Measurements from ENCODE around the gene ZNF701. TPM values are rescaled to one million over a fixed set of nuclear protein-coding genes. Genes with fewer than 3 reads are reported as not detected.
"Not testable (repeated sequence)": the region's sequence is repeated elsewhere in the genome, so short reads cannot be mapped to it uniquely, and the experiment has no call there.

The ZNF701 gene
- total RNA-seq, 3 donors from 2014 or later = 14.6 to 27.5 (median 21.0) TPM

DNA sequence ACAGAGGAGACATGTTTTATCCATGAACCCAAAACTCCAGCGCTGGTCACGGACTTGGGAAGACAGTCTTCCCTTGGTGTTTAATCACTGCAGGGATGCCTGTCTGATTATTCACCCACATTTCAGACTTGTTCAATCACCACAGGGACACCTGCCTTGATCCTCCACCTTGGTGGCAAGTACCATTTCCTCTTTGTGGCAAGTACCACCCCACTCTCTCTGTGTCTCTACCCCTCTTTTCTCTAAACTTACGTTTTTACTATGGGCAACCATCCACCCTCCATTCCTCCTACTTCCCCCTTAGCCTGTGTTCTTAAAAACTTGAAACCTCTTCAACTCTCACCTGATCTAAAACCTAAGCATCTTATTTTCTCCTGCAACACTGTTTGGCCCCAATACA, 51.3 kb downstream of the ZNF701 start:
- H3K27me3 ChIP-seq = no peaks in the 10 kb centered on the region
- no peak for TF ChIP-seq POLR2AphosphoS5 (IDR thresholded peaks at IDR 0.05)
- TF ChIP-seq, protein P1, sequence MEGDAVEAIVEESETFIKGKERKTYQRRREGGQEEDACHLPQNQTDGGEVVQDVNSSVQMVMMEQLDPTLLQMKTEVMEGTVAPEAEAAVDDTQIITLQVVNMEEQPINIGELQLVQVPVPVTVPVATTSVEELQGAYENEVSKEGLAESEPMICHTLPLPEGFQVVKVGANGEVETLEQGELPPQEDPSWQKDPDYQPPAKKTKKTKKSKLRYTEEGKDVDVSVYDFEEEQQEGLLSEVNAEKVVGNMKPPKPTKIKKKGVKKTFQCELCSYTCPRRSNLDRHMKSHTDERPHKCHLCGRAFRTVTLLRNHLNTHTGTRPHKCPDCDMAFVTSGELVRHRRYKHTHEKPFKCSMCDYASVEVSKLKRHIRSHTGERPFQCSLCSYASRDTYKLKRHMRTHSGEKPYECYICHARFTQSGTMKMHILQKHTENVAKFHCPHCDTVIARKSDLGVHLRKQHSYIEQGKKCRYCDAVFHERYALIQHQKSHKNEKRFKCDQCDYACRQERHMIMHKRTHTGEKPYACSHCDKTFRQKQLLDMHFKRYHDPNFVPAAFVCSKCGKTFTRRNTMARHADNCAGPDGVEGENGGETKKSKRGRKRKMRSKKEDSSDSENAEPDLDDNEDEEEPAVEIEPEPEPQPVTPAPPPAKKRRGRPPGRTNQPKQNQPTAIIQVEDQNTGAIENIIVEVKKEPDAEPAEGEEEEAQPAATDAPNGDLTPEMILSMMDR (IDR thresholded peaks at IDR 0.05) = no peak
- no peak for TF ChIP-seq POLR2A (IDR thresholded peaks at IDR 0.05)
- no peaks in the 10 kb centered on the region for H3K36me3 ChIP-seq
- H3K4me3 ChIP-seq = no peak overlapping the region
- intact Hi-C loops (cut with DNase I; ENCODE audit: low total_unique reads) = no loop called here
- DNase-seq (ENCODE audit: low spot score in 2 of 2) = no peak
- no peaks in the 10 kb centered on the region for H3K4me1 ChIP-seq
- H3K9me3 ChIP-seq = peaks cover 0 to 9% of the 10 kb centered on the region in 2 donors
- no peak overlapping the region for H3K27ac ChIP-seq

DNA sequence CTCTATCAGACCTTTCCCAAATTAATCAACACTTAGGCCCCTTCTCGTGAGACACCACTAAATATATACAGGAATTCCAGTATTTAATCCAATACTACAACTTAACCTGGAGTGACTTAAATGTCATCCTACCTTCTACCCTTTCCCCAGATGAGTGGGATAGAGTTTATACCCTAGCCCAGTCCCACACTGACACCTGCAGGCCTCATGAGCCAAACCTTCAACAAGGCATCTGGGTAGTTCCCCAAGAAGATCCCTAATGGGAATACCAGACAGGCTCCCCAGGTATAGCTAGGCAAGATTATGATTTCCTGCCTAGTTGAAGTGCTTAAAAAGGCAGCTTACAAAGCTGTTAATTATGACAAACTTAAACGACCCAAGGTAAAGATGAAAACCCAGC, 52.2 kb downstream of the ZNF701 start:
- Histone ChIP-seq H3K36me3 (no peaks in the 10 kb centered on the region), H3K4me1 (no peaks in the 10 kb centered on the region), H3K4me3 (no peak overlapping the region), H3K9me3 (peaks cover 0 to under 1% of the 10 kb centered on the region in 2 donors), H3K27me3 (no peaks in the 10 kb centered on the region), H3K27ac (no peak overlapping the region)
- no peak for TF ChIP-seq POLR2A (IDR thresholded peaks at IDR 0.05)
- no peak for DNase-seq (ENCODE audit: low spot score in 2 of 2)
- intact Hi-C loops (cut with DNase I; ENCODE audit: low total_unique reads) = no loop called here

DNA sequence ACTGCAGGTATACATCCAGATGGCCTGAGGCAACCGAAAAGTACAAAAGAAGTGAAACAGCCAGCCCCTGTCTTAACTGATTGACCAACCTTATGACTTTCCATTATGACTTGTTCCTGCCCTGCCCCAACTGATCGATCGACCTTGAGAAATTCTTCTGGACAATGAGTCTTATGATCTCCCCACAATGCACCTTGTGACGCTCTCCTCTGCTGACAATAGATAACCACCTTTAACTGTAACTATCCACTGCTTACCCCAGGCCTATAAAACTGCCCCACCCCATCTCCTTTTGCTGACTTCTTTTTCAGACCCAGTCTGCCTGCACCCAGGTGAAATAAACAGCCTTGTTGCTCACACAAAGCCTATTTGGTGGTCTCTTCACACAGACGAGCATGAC, 56.8 kb downstream of the ZNF701 start:
- Histone ChIP-seq H3K27ac (no peak overlapping the region), H3K36me3 (no peaks in the 10 kb centered on the region), H3K9me3 (no peaks in the 10 kb centered on the region), H3K4me1 (no peaks in the 10 kb centered on the region), H3K27me3 (no peaks in the 10 kb centered on the region), H3K4me3 (no peak overlapping the region)
- DNase-seq (ENCODE audit: low spot score in 2 of 2) = no peak
- TF ChIP-seq POLR2AphosphoS5 (IDR thresholded peaks at IDR 0.05) = no peak
- intact Hi-C loops (cut with DNase I; ENCODE audit: low total_unique reads) = no loop called here

DNA sequence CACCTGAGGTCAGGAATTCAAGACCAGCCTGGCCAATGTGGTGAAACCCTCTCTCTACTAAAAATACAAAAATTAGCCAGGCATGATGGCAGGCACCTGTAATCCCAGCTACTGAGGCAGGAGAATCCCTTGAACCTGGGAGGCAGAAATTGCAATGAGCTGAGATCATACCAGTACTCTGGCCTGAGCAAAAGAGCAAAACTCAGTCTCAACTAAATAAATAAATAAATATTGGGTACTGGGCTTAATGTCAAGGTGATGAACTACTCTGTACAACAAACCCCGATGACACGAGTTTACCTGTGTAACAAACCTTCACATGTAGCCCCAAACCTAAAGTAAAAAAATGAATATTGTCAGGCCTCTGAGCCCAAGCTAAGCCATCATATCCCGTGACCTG, 57.4 kb downstream of the ZNF701 start:
- H3K27ac ChIP-seq; H3K4me3 ChIP-seq; H3K4me1 ChIP-seq; intact Hi-C loops (cut with DNase I; ENCODE audit: low total_unique reads); H3K9me3 ChIP-seq; H3K36me3 ChIP-seq; H3K27me3 ChIP-seq; DNase-seq (ENCODE audit: low spot score in 2 of 2): not testable (repeated sequence)

DNA sequence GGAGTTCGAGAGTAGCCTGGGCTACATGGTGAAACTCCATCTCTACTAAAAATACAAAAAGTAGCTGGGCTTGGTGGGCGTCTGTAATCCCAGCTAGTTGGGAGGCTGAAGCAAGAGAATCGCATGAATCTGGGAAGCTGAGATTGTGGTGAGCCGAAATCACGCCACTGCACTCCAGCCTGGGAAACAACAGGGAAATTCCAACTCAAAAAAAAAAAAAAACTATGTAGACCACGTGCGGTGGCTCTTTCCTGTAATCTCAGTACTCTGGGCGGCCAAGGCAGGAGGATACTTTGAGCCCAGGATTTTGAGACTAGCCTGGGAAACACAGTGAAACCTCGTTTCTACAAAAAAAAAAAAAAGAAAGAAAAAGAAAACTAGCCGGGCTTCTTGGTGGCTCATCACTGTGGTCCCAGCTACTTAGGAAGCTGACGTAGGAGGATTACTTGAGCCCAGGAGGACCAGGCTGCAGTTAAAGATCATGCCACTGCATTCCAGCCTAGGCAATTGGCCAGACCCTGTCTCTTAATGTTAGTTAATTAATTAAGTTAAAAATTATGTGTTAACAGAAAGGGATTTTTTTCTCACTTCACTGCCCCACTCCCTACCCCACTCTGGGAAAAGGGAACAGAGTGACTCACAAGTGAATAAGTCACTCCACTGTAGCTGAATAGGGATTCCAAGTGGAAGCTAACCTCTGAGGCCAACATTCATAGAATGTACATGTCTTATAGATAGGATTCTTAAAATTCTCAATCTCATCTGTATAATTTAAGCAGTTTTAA, 65.9 kb downstream of the ZNF701 start:
- no peak for DNase-seq (ENCODE audit: low spot score in 2 of 2)
- TF ChIP-seq, protein P1 (IDR thresholded peaks at IDR 0.05) = no peak
- TF ChIP-seq POLR2A (IDR thresholded peaks at IDR 0.05) (no peak), POLR2AphosphoS5 (IDR thresholded peaks at IDR 0.05) (no peak)
- Histone ChIP-seq H3K27ac (no peak overlapping the region), H3K36me3 (no peaks in the 10 kb centered on the region), H3K4me3 (no peak overlapping the region), H3K27me3 (no peaks in the 10 kb centered on the region), H3K9me3 (no peaks in the 10 kb centered on the region), H3K4me1 (peaks cover 0 to 3% of the 10 kb centered on the region in 2 donors)
- intact Hi-C loops (cut with DNase I; ENCODE audit: low total_unique reads) = no loop called here

Other genes with a start within 250 kb of the ZNF701 start
- gene ZNF610, start 234.0 kb upstream of the ZNF701 start, total RNA-seq = 1 to 10 TPM; 1.1 to 7.0 (median 2.6) TPM
- 10 to 100 TPM; 18.6 to 32.9 (median 22.0) TPM for gene ZNF880, start 200.4 kb upstream of the ZNF701 start, total RNA-seq
- gene ZNF528, start 172.4 kb upstream of the ZNF701 start, total RNA-seq = 10 to 100 TPM; 20.5 to 29.0 (median 28.2) TPM
- 1 to 10 TPM in 1 of 3 donors, under 1 TPM in 1, not detected in 1; 0.33 to 1.2 TPM for gene ZNF534, start 141.1 kb upstream of the ZNF701 start, total RNA-seq
- 1 to 10 TPM; 1.3 to 3.7 (median 1.4) TPM for gene ZNF578, start 116.7 kb upstream of the ZNF701 start, total RNA-seq
- gene ZNF808, start 42.6 kb upstream of the ZNF701 start, total RNA-seq = 10 to 100 TPM; 20.6 to 35.1 (median 21.3) TPM
- gene ZNF83, start 68.1 kb downstream of the ZNF701 start, total RNA-seq = 100 to 1,000 TPM in 1 of 3 donors, 10 to 100 TPM in 2; 61.0 to 120 (median 71.8) TPM
- gene ZNF611, start 164.8 kb downstream of the ZNF701 start, total RNA-seq = 10 to 100 TPM; 11.8 to 23.0 (median 16.7) TPM
- 10 to 100 TPM in 2 of 3 donors, 1 to 10 TPM in 1; 9.8 to 13.3 (median 12.4) TPM for gene ZNF600, start 216.5 kb downstream of the ZNF701 start, total RNA-seq

All from breast epithelium (tissue), 4 donors.